PC-9 (cell line): ENCODE data around the gene SCAPER. TPM values are rescaled to one million over a fixed set of nuclear protein-coding genes. Genes with fewer than 3 reads are reported as not detected.

Source experiments
- BruUV-seq: library from RNA; stranded (reverse); fragments of 400-500 nt; replicated peaks from 2 replicates; lab custom pipeline; 2021; lab: Mats Ljungman, UMichigan
- CTCF ChIA-PET: fragments of 300-600 bp; sonication (Branson Sonifier 250); formaldehyde crosslinking; loops from one replicate; lab custom pipeline; 2022; ENCODE audit warnings: antibody characterized with exemption; lab: Charles Lee
- POLR2A ChIA-PET: fragments of 300-600 bp; sonication (Branson Sonifier 250); formaldehyde crosslinking; loops from one replicate; lab custom pipeline; 2022; ENCODE audit warnings: antibody characterized with exemption; ENCODE audit not compliant: unreplicated experiment; lab: Charles Lee
- DNase-seq, 2 experiments: peaks; one replicate each; pipeline versions ENCODE4 v3.0.0 to v3.0.0-alpha.2; 2015 to 2022; ENCODE audit warnings: mixed read lengths in 1 of 2
- H2AFZ ChIP-seq: fragments of 200-600 bp; sonication (generic); 2 replicates; pipeline ENCODE4 v1.8.1; 2017; ENCODE audit warnings: antibody characterized with exemption
- H3F3A ChIP-seq: fragments of 200-600 bp; sonication (generic); 2 replicates; pipeline ENCODE4 v1.8.1; 2017; ENCODE audit warnings: antibody characterized with exemption, mild to moderate bottlenecking, low read depth; ENCODE audit not compliant: insufficient read depth
- H3K27ac ChIP-seq: fragments of 200-600 bp; sonication (generic); 2 replicates; pipeline ENCODE4 v1.6.1; 2016; ENCODE audit warnings: mixed run types
- H3K27me3 ChIP-seq: fragments of 200-600 bp; sonication (generic); 2 replicates; pipeline ENCODE4 v1.6.1; 2016; ENCODE audit warnings: low read depth, mixed run types; ENCODE audit not compliant: insufficient read depth
- H3K36me3 ChIP-seq: fragments of 200-600 bp; sonication (generic); 2 replicates; pipeline ENCODE4 v1.6.1; 2016; ENCODE audit warnings: low read depth, mixed run types
- H3K4me1 ChIP-seq: fragments of 200-600 bp; sonication (generic); replicated peaks from 2 replicates; pipeline ENCODE4 v1.6.1; 2016; ENCODE audit warnings: mixed run types; ENCODE audit not compliant: insufficient read depth
- H3K4me2 ChIP-seq: fragments of 200-600 bp; sonication (generic); 2 replicates; pipeline ENCODE4 v1.6.1; 2017; ENCODE audit warnings: mixed run types
- H3K4me3 ChIP-seq: fragments of 200-600 bp; sonication (generic); 2 replicates; pipeline ENCODE4 v1.6.1; 2016; ENCODE audit warnings: mixed run types
- H3K79me2 ChIP-seq: fragments of 200-600 bp; sonication (generic); 2 replicates; pipeline ENCODE4 v1.6.1; 2017; ENCODE audit warnings: low read depth, mixed run types
- H3K9me2 ChIP-seq: fragments of 200-600 bp; sonication (generic); 2 replicates; pipeline ENCODE4 v1.8.1; 2017; ENCODE audit warnings: mild to moderate bottlenecking; ENCODE audit not compliant: insufficient read depth
- H3K9me3 ChIP-seq: fragments of 200-600 bp; sonication (generic); 2 replicates; pipeline ENCODE4 v1.8.1; 2016; ENCODE audit warnings: low read depth; ENCODE audit not compliant: insufficient read depth
- H4K20me1 ChIP-seq: fragments of 200-600 bp; sonication (generic); 2 replicates; pipeline ENCODE4 v1.8.1; 2017; ENCODE audit not compliant: insufficient read depth
- EZH2 ChIP-seq: fragments of 200-600 bp; sonication (generic); IDR thresholded peaks from 2 replicates; pipeline ENCODE4 v1.8.0; 2017; ENCODE audit warnings: antibody characterized with exemption, low read depth
- intact Hi-C: fragments of 100-400 bp; cut with micrococcal nuclease; formaldehyde crosslinking; loops from one replicate; pipeline ENCODE4 v1.10.0; 2022; ENCODE audit not compliant: unreplicated experiment
- total RNA-seq: library from RNA; stranded (reverse); gene quantifications from 2 replicates; pipeline ENCODE4 v1.2.3, GENCODE V29; 2021
- TF ChIP-seq, protein P1 (sequence below): fragments of 200-600 bp; sonication (generic); conservative IDR thresholded peaks from 2 replicates; pipeline ENCODE4 v1.6.1; 2017; ENCODE audit warnings: mixed run types, antibody characterized with exemption, mild to moderate bottlenecking, moderate library complexity

SCAPER gene
- total RNA-seq, 1 experiment from 2014 or later = 18.7 TPM

- DNase-seq = no peak
- intact Hi-C loops = no loop called here
- no peaks in the 10 kb centered on the region for H4K20me1 ChIP-seq
- no peaks in the 10 kb centered on the region for H3K79me2 ChIP-seq
- H3K9me3 ChIP-seq = no peaks in the 10 kb centered on the region
- no peak overlapping the region for H2AFZ ChIP-seq
- no TSS peak for BruUV-seq
- H3K4me3 ChIP-seq = no peak overlapping the region
- ChIA-PET CTCF (no interaction called here), POLR2A (no interaction called here)
- no peak overlapping the region for H3K27ac ChIP-seq
- H3K27me3 ChIP-seq = no peaks in the 10 kb centered on the region
- no peaks in the 10 kb centered on the region for H3K36me3 ChIP-seq
- no peaks in the 10 kb centered on the region for H3K4me1 ChIP-seq
- no peak overlapping the region for H3K4me2 ChIP-seq
- no peak for TF ChIP-seq EZH2
- TF ChIP-seq, protein P1, sequence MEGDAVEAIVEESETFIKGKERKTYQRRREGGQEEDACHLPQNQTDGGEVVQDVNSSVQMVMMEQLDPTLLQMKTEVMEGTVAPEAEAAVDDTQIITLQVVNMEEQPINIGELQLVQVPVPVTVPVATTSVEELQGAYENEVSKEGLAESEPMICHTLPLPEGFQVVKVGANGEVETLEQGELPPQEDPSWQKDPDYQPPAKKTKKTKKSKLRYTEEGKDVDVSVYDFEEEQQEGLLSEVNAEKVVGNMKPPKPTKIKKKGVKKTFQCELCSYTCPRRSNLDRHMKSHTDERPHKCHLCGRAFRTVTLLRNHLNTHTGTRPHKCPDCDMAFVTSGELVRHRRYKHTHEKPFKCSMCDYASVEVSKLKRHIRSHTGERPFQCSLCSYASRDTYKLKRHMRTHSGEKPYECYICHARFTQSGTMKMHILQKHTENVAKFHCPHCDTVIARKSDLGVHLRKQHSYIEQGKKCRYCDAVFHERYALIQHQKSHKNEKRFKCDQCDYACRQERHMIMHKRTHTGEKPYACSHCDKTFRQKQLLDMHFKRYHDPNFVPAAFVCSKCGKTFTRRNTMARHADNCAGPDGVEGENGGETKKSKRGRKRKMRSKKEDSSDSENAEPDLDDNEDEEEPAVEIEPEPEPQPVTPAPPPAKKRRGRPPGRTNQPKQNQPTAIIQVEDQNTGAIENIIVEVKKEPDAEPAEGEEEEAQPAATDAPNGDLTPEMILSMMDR = no peak
- H3K9me2 ChIP-seq = no peaks in the 10 kb centered on the region
- no peaks in the 10 kb centered on the region for H3F3A ChIP-seq
Measured at GRCh38 chr15:76377217-76377616, 527.9 kb downstream of the SCAPER start.

DNA sequence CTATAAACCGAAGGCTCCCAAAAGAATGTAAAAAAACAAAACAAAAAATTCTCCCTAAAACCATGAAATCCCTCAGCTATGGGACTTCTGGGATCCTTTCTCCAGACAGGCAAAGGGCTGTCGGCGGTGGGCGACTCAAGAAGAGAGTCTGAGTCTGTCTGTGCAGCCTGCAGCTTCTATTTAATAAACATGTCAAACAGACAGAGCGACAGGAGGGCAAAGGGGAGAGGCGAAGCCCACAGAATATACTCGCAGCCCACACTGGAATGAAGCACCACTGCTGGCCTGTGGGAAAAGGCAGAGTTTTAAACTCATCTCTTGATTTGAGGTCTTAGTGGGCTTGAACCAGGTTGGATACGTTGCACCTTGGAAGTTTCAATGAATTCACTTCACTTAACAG is 528.3 kb downstream of the SCAPER start:
- Histone ChIP-seq H4K20me1 (no peaks in the 10 kb centered on the region), H3K9me2 (no peaks in the 10 kb centered on the region), H3K79me2 (no peaks in the 10 kb centered on the region), H3K4me3 (no peak overlapping the region), H3K9me3 (no peaks in the 10 kb centered on the region), H3K27ac (no peak overlapping the region), H3K36me3 (no peaks in the 10 kb centered on the region), H3K27me3 (no peaks in the 10 kb centered on the region), H3K4me2 (no peak overlapping the region), H2AFZ (no peak overlapping the region), H3F3A (no peaks in the 10 kb centered on the region), H3K4me1 (no peaks in the 10 kb centered on the region)
- no TSS peak for BruUV-seq
- TF ChIP-seq EZH2 = no peak
- TF ChIP-seq, protein P1 = no peak
- intact Hi-C loops = no loop called here
- DNase-seq = no peak
- POLR2A ChIA-PET = no interaction called here
- CTCF ChIA-PET = no interaction called here

- intact Hi-C loops = no loop called here
Measured at GRCh38 chr15:76376029-76376428, 529.1 kb downstream of the SCAPER start.

More at GRCh38 chr15:76376029-76376428, 529.1 kb downstream of the SCAPER start:
- DNase-seq = no peak
- H3K9me3 ChIP-seq = no peaks in the 10 kb centered on the region
- BruUV-seq = no TSS peak
- ChIA-PET CTCF (no interaction called here), POLR2A (no interaction called here)
- H3K79me2 ChIP-seq = no peaks in the 10 kb centered on the region
- no peaks in the 10 kb centered on the region for H3K36me3 ChIP-seq
- no peaks in the 10 kb centered on the region for H3F3A ChIP-seq
- H3K9me2 ChIP-seq = no peaks in the 10 kb centered on the region
- H4K20me1 ChIP-seq = no peaks in the 10 kb centered on the region
- no peak overlapping the region for H2AFZ ChIP-seq
- no peaks in the 10 kb centered on the region for H3K4me1 ChIP-seq
- no peak for TF ChIP-seq EZH2
- TF ChIP-seq, protein P1 = no peak
- no peak overlapping the region for H3K4me3 ChIP-seq
- H3K4me2 ChIP-seq = no peak overlapping the region
- H3K27me3 ChIP-seq = no peaks in the 10 kb centered on the region
- H3K27ac ChIP-seq = no peak overlapping the region
